Liver (tissue), 9 donors: ENCODE results near the gene KLHL20. TPM values are rescaled to one million over a fixed set of nuclear protein-coding genes. Genes with fewer than 3 reads are reported as not detected.

Source experiments
- DNase-seq: peaks from one replicate; pipeline ENCODE4 v3.0.0-alpha.2; 2017; ENCODE audit warnings: low spot score
- H3K27ac ChIP-seq, 2 donors: one replicate each; pipeline ENCODE4 v1.7.0; 2013; ENCODE audit warnings: inconsistent platforms in 2 of 2, low read length in 2 of 2, control low read depth in 1 of 2, low read depth in 1 of 2, mild to moderate bottlenecking in 1 of 2
- H3K27me3 ChIP-seq, 4 donors: one replicate each; pipeline versions ENCODE4 v1.6.1 to v1.7.0; 2013; ENCODE audit warnings: low read length in 3 of 4, inconsistent platforms in 1 of 4, mild to moderate bottlenecking in 1 of 4, moderate library complexity in 1 of 4; ENCODE audit not compliant: control insufficient read depth in 4 of 4, insufficient read depth in 4 of 4
- H3K36me3 ChIP-seq, 4 donors: one replicate each; pipeline versions ENCODE4 v1.6.1 to v1.7.0; 2013; ENCODE audit warnings: low read length in 3 of 4, mild to moderate bottlenecking in 3 of 4, low read depth in 1 of 4, moderate library complexity in 1 of 4; ENCODE audit not compliant: control insufficient read depth in 4 of 4, insufficient read depth in 3 of 4
- H3K4me1 ChIP-seq, 4 donors: one replicate each; pipeline versions ENCODE4 v1.6.1 to v1.7.0; 2013; ENCODE audit warnings: low read length in 3 of 4, mild to moderate bottlenecking in 3 of 4, moderate library complexity in 1 of 4; ENCODE audit not compliant: control insufficient read depth in 4 of 4, insufficient read depth in 4 of 4
- H3K4me3 ChIP-seq, 3 donors: one replicate each; pipeline versions ENCODE4 v1.6.1 to v1.7.0; 2013; ENCODE audit warnings: low read length in 3 of 3, control low read depth in 1 of 3, low read depth in 1 of 3, mild to moderate bottlenecking in 1 of 3
- H3K9ac ChIP-seq, 2 donors: one replicate each; pipeline ENCODE4 v1.7.0; 2013; ENCODE audit warnings: low read length in 2 of 2, mild to moderate bottlenecking in 2 of 2, moderate library complexity in 2 of 2, control low read depth in 1 of 2, low read depth in 1 of 2
- H3K9me3 ChIP-seq, 4 donors: one replicate each; pipeline versions ENCODE4 v1.6.1 to v1.7.0; 2013; ENCODE audit warnings: low read length in 3 of 4; ENCODE audit not compliant: control insufficient read depth in 4 of 4
- EGR1 ChIP-seq, 2 donors: IDR thresholded peaks; 2 replicates each; pipeline ENCODE4 v1.6.1; 2016 to 2018; ENCODE audit warnings: antibody characterized with exemption in 2 of 2, low read depth in 2 of 2
- FOXA1 ChIP-seq: IDR thresholded peaks from 2 replicates; pipeline ENCODE4 v1.6.1; 2016; ENCODE audit warnings: antibody characterized with exemption
- FOXA2 ChIP-seq: IDR thresholded peaks from 2 replicates; pipeline ENCODE4 v1.6.1; 2016; ENCODE audit warnings: antibody characterized with exemption
- GABPA ChIP-seq, 2 donors: IDR thresholded peaks in 1 of 2; conservative IDR thresholded peaks in 1 of 2; 2 replicates each; pipeline ENCODE4 v1.6.1; 2016; ENCODE audit warnings: antibody characterized with exemption in 2 of 2, mild to moderate bottlenecking in 1 of 2, moderate library complexity in 1 of 2
- HNF4A ChIP-seq, 2 donors: conservative IDR thresholded peaks; 2 replicates each; pipeline ENCODE4 v1.6.1; 2016; ENCODE audit warnings: antibody characterized with exemption in 2 of 2, mild to moderate bottlenecking in 2 of 2
- HNF4G ChIP-seq: IDR thresholded peaks from 2 replicates; pipeline ENCODE4 v1.6.1; 2016; ENCODE audit warnings: antibody characterized with exemption
- JUND ChIP-seq, 2 donors: IDR thresholded peaks; 2 replicates each; pipeline ENCODE4 v1.6.1; 2016; ENCODE audit warnings: antibody characterized with exemption in 2 of 2
- NR2F2 ChIP-seq: IDR thresholded peaks from 2 replicates; pipeline ENCODE4 v1.6.1; 2016; ENCODE audit warnings: antibody characterized with exemption
- RAD21 ChIP-seq, 2 donors: IDR thresholded peaks; 2 replicates each; pipeline ENCODE4 v1.6.1; 2016; ENCODE audit warnings: antibody characterized with exemption in 2 of 2, mild to moderate bottlenecking in 2 of 2
- RXRA ChIP-seq, 2 donors: IDR thresholded peaks; 2 replicates each; pipeline ENCODE4 v1.6.1; 2017 to 2018; ENCODE audit warnings: antibody characterized with exemption in 2 of 2, mild to moderate bottlenecking in 1 of 2
- SP1 ChIP-seq: IDR thresholded peaks from 2 replicates; pipeline ENCODE4 v1.6.1; 2018; ENCODE audit warnings: antibody characterized with exemption, mild to moderate bottlenecking
- TAF1 ChIP-seq: conservative IDR thresholded peaks from 2 replicates; pipeline ENCODE4 v1.6.1; 2016; ENCODE audit warnings: antibody characterized with exemption, mild to moderate bottlenecking
- YY1 ChIP-seq: IDR thresholded peaks from 2 replicates; pipeline ENCODE4 v1.6.1; 2016; ENCODE audit warnings: antibody characterized with exemption, mild to moderate bottlenecking
- WGBS: extraction: QIAGEN DNeasy Blood & Tissue Kit; methylation state at CpG from one replicate; pipeline ENCODE4 v1.1.7; 2013; 5-methylcytosine and 5-hydroxymethylcytosine counted together
- polyA plus RNA-seq, 2 donors: library from polyadenylated mRNA; stranded (reverse) in 1 of 2; unstranded in 1 of 2; fragments of 200-250 nt in 1 of 2; fragments of >200 nt in 1 of 2; fragmentation: Nextera tagmentation in 1 of 2; extraction: Ambion mirVana in 1 of 2; gene quantifications; one replicate each; pipeline versions ENCODE4 v1.2.1 to v1.2.3, GENCODE V29; 2013 to 2015
- total RNA-seq, 2 donors: library from RNA; depleted of rRNA; stranded (reverse); fragments of >200 nt; gene quantifications; one replicate each; pipeline ENCODE4 v1.2.3, GENCODE V29; 2014
- TF ChIP-seq, protein P1 (sequence below): IDR thresholded peaks from 2 replicates; pipeline ENCODE4 v1.6.1; 2016; ENCODE audit warnings: antibody characterized with exemption
- TF ChIP-seq, protein P2 (sequence below): IDR thresholded peaks from 2 replicates; pipeline ENCODE4 v1.6.1; 2016; ENCODE audit warnings: antibody characterized with exemption, mild to moderate bottlenecking
- TF ChIP-seq, protein P3 (sequence below): IDR thresholded peaks from 2 replicates; pipeline ENCODE4 v1.6.1; 2016; ENCODE audit warnings: antibody characterized with exemption
- TF ChIP-seq, protein P4 (sequence below): fragments of 150-350 bp; IDR thresholded peaks from 2 replicates; pipeline ENCODE4 v1.5.1; 2017; ENCODE audit warnings: improper control_type of control experiment, low read depth, low read length; ENCODE audit not compliant: missing input control
- TF ChIP-seq, protein P5 (sequence below): IDR thresholded peaks from 2 replicates; pipeline ENCODE4 v1.6.1; 2016; ENCODE audit warnings: antibody characterized with exemption
- donor health status: healthy.
- donor health status: healthy.
- donor health status: healthy.
- donor health status: healthy.
- donor health status: healthy.

Gene KLHL20
- total and polyA plus RNA-seq, 4 donors = 5.2 to 25.9 (median 9.5) TPM

DNA sequence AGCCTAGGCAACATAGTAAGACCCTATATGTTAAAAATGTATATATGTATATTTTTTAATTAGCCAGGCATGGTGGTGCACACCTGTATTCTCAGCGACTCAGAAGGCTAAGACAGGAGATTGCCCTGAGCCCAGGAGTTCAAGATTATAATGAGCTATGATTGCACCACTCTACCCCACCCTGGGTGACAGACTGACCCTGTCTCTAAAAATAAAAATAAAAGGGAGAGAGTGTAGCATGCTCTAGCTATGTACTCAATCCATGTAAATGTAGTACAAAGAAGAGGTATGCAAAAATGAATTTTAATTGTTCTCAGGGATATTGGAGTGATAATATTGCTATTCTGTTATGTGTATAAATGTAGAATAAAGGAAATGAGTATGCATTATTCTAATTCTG is 56.8 kb downstream of the KLHL20 start:
- Histone ChIP-seq H3K9me3 (no peaks in the 10 kb centered on the region), H3K36me3 (peaks cover 3 to 35% (median 31%) of the 10 kb centered on the region in 4 donors), H3K4me1 (no peaks in the 10 kb centered on the region), H3K27me3 (no peaks in the 10 kb centered on the region), H3K4me3 (no peak overlapping the region), H3K9ac (no peak overlapping the region), H3K27ac (no peak overlapping the region)
- no peak for DNase-seq
- 92% methylated on average over 1 of the region's 1 CpG for WGBS
- TF ChIP-seq YY1 = no peak
- no peak for TF ChIP-seq HNF4G
- no peak for TF ChIP-seq RAD21 (IDR thresholded peaks at IDR 0.05)
- no peak for TF ChIP-seq HNF4A (conservative IDR thresholded peaks at IDR 0.05)
- no peak for TF ChIP-seq GABPA (IDR thresholded peaks at IDR 0.05 in 1 of 2, conservative IDR thresholded peaks at IDR 0.05 in 1 of 2)
- no peak for TF ChIP-seq NR2F2
- no peak for TF ChIP-seq FOXA2
- no peak for TF ChIP-seq EGR1 (IDR thresholded peaks at IDR 0.05; ENCODE audit: low read depth in 2 of 2)
- TF ChIP-seq, protein P1, sequence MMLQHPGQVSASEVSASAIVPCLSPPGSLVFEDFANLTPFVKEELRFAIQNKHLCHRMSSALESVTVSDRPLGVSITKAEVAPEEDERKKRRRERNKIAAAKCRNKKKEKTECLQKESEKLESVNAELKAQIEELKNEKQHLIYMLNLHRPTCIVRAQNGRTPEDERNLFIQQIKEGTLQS = no peak
- TF ChIP-seq SP1 = no peak
- no peak for TF ChIP-seq JUND (IDR thresholded peaks at IDR 0.05)
- no peak for TF ChIP-seq FOXA1
- TF ChIP-seq, protein P2, sequence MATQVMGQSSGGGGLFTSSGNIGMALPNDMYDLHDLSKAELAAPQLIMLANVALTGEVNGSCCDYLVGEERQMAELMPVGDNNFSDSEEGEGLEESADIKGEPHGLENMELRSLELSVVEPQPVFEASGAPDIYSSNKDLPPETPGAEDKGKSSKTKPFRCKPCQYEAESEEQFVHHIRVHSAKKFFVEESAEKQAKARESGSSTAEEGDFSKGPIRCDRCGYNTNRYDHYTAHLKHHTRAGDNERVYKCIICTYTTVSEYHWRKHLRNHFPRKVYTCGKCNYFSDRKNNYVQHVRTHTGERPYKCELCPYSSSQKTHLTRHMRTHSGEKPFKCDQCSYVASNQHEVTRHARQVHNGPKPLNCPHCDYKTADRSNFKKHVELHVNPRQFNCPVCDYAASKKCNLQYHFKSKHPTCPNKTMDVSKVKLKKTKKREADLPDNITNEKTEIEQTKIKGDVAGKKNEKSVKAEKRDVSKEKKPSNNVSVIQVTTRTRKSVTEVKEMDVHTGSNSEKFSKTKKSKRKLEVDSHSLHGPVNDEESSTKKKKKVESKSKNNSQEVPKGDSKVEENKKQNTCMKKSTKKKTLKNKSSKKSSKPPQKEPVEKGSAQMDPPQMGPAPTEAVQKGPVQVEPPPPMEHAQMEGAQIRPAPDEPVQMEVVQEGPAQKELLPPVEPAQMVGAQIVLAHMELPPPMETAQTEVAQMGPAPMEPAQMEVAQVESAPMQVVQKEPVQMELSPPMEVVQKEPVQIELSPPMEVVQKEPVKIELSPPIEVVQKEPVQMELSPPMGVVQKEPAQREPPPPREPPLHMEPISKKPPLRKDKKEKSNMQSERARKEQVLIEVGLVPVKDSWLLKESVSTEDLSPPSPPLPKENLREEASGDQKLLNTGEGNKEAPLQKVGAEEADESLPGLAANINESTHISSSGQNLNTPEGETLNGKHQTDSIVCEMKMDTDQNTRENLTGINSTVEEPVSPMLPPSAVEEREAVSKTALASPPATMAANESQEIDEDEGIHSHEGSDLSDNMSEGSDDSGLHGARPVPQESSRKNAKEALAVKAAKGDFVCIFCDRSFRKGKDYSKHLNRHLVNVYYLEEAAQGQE = no peak
- TF ChIP-seq, protein P3, sequence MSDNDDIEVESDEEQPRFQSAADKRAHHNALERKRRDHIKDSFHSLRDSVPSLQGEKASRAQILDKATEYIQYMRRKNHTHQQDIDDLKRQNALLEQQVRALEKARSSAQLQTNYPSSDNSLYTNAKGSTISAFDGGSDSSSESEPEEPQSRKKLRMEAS = no peak
- TF ChIP-seq, protein P4, sequence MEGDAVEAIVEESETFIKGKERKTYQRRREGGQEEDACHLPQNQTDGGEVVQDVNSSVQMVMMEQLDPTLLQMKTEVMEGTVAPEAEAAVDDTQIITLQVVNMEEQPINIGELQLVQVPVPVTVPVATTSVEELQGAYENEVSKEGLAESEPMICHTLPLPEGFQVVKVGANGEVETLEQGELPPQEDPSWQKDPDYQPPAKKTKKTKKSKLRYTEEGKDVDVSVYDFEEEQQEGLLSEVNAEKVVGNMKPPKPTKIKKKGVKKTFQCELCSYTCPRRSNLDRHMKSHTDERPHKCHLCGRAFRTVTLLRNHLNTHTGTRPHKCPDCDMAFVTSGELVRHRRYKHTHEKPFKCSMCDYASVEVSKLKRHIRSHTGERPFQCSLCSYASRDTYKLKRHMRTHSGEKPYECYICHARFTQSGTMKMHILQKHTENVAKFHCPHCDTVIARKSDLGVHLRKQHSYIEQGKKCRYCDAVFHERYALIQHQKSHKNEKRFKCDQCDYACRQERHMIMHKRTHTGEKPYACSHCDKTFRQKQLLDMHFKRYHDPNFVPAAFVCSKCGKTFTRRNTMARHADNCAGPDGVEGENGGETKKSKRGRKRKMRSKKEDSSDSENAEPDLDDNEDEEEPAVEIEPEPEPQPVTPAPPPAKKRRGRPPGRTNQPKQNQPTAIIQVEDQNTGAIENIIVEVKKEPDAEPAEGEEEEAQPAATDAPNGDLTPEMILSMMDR = no peak
- no peak for TF ChIP-seq TAF1
- no peak for TF ChIP-seq RXRA (IDR thresholded peaks at IDR 0.05)
- TF ChIP-seq, protein P5, sequence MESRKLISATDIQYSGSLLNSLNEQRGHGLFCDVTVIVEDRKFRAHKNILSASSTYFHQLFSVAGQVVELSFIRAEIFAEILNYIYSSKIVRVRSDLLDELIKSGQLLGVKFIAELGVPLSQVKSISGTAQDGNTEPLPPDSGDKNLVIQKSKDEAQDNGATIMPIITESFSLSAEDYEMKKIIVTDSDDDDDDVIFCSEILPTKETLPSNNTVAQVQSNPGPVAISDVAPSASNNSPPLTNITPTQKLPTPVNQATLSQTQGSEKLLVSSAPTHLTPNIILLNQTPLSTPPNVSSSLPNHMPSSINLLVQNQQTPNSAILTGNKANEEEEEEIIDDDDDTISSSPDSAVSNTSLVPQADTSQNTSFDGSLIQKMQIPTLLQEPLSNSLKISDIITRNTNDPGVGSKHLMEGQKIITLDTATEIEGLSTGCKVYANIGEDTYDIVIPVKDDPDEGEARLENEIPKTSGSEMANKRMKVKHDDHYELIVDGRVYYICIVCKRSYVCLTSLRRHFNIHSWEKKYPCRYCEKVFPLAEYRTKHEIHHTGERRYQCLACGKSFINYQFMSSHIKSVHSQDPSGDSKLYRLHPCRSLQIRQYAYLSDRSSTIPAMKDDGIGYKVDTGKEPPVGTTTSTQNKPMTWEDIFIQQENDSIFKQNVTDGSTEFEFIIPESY = no peak
